Panc1 (cell line): ENCODE data around the gene KRTAP3-1. TPM values are rescaled to one million over a fixed set of nuclear protein-coding genes. Genes with fewer than 3 reads are reported as not detected.

ENCODE experiments used
- ATAC-seq: fragments of 200-7000 bp; cut with Tn5 transposase; 2 replicates; pipeline ENCODE4 v1.9.1; 2020; ENCODE audit warnings: mild to moderate bottlenecking, moderate library complexity
- BruUV-seq: library from RNA; stranded (reverse); fragments of 400-500 nt; replicated peaks from 2 replicates; lab custom pipeline; 2021; lab: Mats Ljungman, UMichigan
- CTCF ChIA-PET: fragments of 300-600 bp; sonication (Branson Sonifier 250); formaldehyde crosslinking; loops from one replicate; lab custom pipeline; 2022; ENCODE audit warnings: antibody characterized with exemption; lab: Charles Lee
- POLR2A ChIA-PET: fragments of 300-600 bp; sonication (Branson Sonifier 250); formaldehyde crosslinking; loops from one replicate; lab custom pipeline; 2022; ENCODE audit warnings: antibody characterized with exemption; lab: Charles Lee
- DNase-seq: peaks from one replicate; pipeline ENCODE4 v3.0.0-alpha.2; 2010; ENCODE audit warnings: low read depth, low spot score
- H3K27ac ChIP-seq: 2 replicates; pipeline ENCODE4 v1.5.1; 2011; ENCODE audit warnings: mild to moderate bottlenecking, low read length, inconsistent platforms
- H3K27me3 ChIP-seq: fragments of 200-500 bp; sonication (Bioruptor generic); 2 replicates; pipeline ENCODE4 v1.6.0; 2014; ENCODE audit warnings: low read length, inconsistent platforms; ENCODE audit not compliant: control insufficient read depth, insufficient read depth
- H3K36me3 ChIP-seq: fragments of 200-500 bp; sonication (Bioruptor generic); 2 replicates; pipeline ENCODE4 v1.5.1; 2014; ENCODE audit warnings: inconsistent platforms, mild to moderate bottlenecking, low read length, moderate library complexity; ENCODE audit not compliant: control insufficient read depth, insufficient read depth
- H3K4me1 ChIP-seq: 2 replicates; pipeline ENCODE4 v1.5.1; 2011; ENCODE audit warnings: inconsistent platforms, mild to moderate bottlenecking, low read length, moderate library complexity; ENCODE audit not compliant: control insufficient read depth, insufficient read depth
- H3K4me3 ChIP-seq, 2 experiments: 2 replicates each; pipeline ENCODE4 v1.5.1; 2011 to 2012; ENCODE audit warnings: low read depth in 2 of 2, low read length in 2 of 2, mild to moderate bottlenecking in 2 of 2, inconsistent platforms in 1 of 2, moderate library complexity in 1 of 2
- H3K9me3 ChIP-seq: fragments of 200-500 bp; sonication (Bioruptor generic); 2 replicates; pipeline ENCODE4 v1.5.1; 2014; ENCODE audit warnings: low read depth, mild to moderate bottlenecking, inconsistent platforms, low read length, moderate library complexity; ENCODE audit not compliant: control insufficient read depth, insufficient read depth
- POLR2AphosphoS5 ChIP-seq: IDR thresholded peaks from 2 replicates; pipeline ENCODE4 v1.6.1; 2012; ENCODE audit warnings: mild to moderate bottlenecking, low read depth, low read length, moderate library complexity
- SIN3A ChIP-seq: IDR thresholded peaks from 2 replicates; pipeline ENCODE4 v1.6.1; 2012; ENCODE audit warnings: low read depth, mild to moderate bottlenecking, low read length, moderate library complexity, borderline replicate concordance; ENCODE audit not compliant: insufficient read depth
- TCF7L2 ChIP-seq: IDR thresholded peaks from 2 replicates; pipeline ENCODE4 v1.6.1; 2011; ENCODE audit warnings: mild to moderate bottlenecking, low read depth, low read length, inconsistent platforms
- in situ Hi-C: cut with HindIII; loops from 2 replicates; pipeline ENCODE4 v1.10.0; 2016; ENCODE audit warnings: low sequenced_read_pairs, low pct_unique_long_range_greater_than_20kb
- intact Hi-C: fragments of 100-400 bp; cut with micrococcal nuclease; formaldehyde crosslinking; loops from one replicate; pipeline ENCODE4 v1.10.0; 2022; ENCODE audit not compliant: unreplicated experiment
- total RNA-seq: library from RNA; stranded (reverse); gene quantifications from one replicate; pipeline ENCODE4 v1.2.1, GENCODE V29; 2021; ENCODE audit not compliant: unreplicated experiment
- TF ChIP-seq, protein P1 (sequence below), 2 experiments: IDR thresholded peaks; 2 replicates each; pipeline ENCODE4 v1.6.1; 2011 to 2012; ENCODE audit warnings: low read depth in 2 of 2, control low read depth in 1 of 2, low read length in 1 of 2, mild to moderate bottlenecking in 1 of 2, moderate library complexity in 1 of 2; ENCODE audit not compliant: insufficient read depth in 1 of 2
- TF ChIP-seq, protein P2 (sequence below): fragments of 450-650 bp; IDR thresholded peaks from 2 replicates; pipeline ENCODE4 v1.5.1; 2017; ENCODE audit warnings: mild to moderate bottlenecking

Gene KRTAP3-1
- total RNA-seq, 1 experiment from 2014 or later, result not detected

DNA sequence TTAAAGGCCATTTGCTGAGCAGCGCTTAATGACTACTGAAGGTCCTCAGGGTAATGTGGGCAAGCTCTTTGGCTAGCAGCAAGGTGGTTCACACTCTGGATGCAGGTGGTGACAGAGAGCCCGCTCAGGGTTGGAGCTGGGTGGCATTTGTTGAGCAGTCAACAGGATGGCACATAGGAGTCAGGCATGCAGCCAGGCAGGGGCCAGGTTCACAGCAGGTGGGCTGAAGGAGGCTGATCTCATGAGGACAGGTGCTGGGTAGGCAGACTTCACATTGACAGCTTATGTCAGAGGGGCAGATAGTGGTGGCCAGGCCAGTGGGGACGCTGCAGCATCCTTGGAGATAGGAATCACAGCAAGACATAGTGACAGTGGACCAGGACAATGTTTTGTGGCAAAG, 4.5 kb downstream of the KRTAP3-1 start:
- no peak for ATAC-seq
- no peaks in the 10 kb centered on the region for H3K4me1 ChIP-seq
- no peaks in the 10 kb centered on the region for H3K9me3 ChIP-seq
- H3K27me3 ChIP-seq, result peaks cover 4% of the 10 kb centered on the region; the same call in 1 of the 2 replicates
- ChIA-PET POLR2A (no interaction called here), CTCF (interaction anchor here (0.6 kb wide), 1 partner anchor 668 kb away, joined by 5 read pairs; no protein-coding TSS in a partner anchor)
- no TSS peak for BruUV-seq
- no peak overlapping the region for H3K27ac ChIP-seq
- DNase-seq, result no peak
- intact Hi-C loops, result no loop called here
- H3K4me3 ChIP-seq, result no peak overlapping the region
- TF ChIP-seq, protein P1, sequence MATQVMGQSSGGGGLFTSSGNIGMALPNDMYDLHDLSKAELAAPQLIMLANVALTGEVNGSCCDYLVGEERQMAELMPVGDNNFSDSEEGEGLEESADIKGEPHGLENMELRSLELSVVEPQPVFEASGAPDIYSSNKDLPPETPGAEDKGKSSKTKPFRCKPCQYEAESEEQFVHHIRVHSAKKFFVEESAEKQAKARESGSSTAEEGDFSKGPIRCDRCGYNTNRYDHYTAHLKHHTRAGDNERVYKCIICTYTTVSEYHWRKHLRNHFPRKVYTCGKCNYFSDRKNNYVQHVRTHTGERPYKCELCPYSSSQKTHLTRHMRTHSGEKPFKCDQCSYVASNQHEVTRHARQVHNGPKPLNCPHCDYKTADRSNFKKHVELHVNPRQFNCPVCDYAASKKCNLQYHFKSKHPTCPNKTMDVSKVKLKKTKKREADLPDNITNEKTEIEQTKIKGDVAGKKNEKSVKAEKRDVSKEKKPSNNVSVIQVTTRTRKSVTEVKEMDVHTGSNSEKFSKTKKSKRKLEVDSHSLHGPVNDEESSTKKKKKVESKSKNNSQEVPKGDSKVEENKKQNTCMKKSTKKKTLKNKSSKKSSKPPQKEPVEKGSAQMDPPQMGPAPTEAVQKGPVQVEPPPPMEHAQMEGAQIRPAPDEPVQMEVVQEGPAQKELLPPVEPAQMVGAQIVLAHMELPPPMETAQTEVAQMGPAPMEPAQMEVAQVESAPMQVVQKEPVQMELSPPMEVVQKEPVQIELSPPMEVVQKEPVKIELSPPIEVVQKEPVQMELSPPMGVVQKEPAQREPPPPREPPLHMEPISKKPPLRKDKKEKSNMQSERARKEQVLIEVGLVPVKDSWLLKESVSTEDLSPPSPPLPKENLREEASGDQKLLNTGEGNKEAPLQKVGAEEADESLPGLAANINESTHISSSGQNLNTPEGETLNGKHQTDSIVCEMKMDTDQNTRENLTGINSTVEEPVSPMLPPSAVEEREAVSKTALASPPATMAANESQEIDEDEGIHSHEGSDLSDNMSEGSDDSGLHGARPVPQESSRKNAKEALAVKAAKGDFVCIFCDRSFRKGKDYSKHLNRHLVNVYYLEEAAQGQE (IDR thresholded peaks at IDR 0.05; ENCODE audit: insufficient read depth in 1 of 2, low read depth in 2 of 2, low read length in 1 of 2), result no peak
- TF ChIP-seq TCF7L2, result no peak
- in situ Hi-C loops, result no loop called here
- no peaks in the 10 kb centered on the region for H3K36me3 ChIP-seq

DNA sequence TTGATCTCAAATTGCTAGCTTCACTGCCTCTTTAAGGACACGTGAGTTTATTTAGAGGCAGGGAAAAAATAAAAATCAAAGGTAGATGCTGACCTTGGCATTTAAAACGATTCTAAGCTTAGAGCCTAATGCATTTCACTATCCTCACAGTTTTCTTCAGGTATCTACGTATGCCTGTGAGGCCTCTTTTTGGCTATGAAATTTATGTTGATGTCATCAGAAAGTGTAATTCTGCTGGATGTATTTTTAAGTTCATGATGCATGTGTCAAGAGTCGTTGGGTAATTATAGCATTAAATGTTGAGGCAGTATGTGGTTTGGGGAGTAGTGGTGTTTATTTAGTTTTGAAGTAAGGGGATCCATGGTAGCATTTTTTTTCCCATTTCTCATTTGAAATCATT, 5.0 kb downstream of the KRTAP3-1 start:
- no peaks in the 10 kb centered on the region for H3K4me1 ChIP-seq
- H3K9me3 ChIP-seq, result no peaks in the 10 kb centered on the region
- in situ Hi-C loops, result no loop called here
- ChIA-PET CTCF (interaction anchor here (0.6 kb wide), 1 partner anchor 668 kb away, joined by 5 read pairs; no protein-coding TSS in a partner anchor), POLR2A (no interaction called here)
- intact Hi-C loops, result no loop called here
- H3K36me3 ChIP-seq, result no peaks in the 10 kb centered on the region
- H3K4me3 ChIP-seq, result no peak overlapping the region
- no peak for DNase-seq
- no TSS peak for BruUV-seq
- peaks cover 4% of the 10 kb centered on the region; the same call in 1 of the 2 replicates for H3K27me3 ChIP-seq
- no peak for ATAC-seq
- no peak overlapping the region for H3K27ac ChIP-seq
- no peak for TF ChIP-seq POLR2AphosphoS5
- TF ChIP-seq, protein P1 (IDR thresholded peaks at IDR 0.05; ENCODE audit: insufficient read depth in 1 of 2, low read depth in 2 of 2, low read length in 1 of 2), result no peak
- no peak for TF ChIP-seq SIN3A
- no peak for TF ChIP-seq TCF7L2

DNA sequence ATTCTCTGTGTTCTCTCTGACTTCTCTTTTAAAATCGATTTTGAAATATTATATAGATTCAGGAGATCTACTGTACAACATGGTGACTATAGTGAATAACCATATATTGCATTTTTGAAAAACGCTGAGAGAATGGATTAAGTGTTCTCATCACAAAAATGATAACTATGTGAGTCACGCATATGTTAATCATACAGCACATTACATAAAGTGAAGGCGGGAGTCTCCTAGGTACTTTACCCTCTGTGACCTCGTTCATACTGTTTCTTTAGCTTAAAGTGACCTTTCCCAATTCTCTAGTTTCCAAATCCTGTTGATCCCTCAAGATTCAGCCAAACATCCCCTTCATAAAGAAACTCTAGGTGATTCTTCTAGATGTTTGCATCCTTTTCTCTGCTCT, 6.1 kb downstream of the KRTAP3-1 start:
- H3K4me3 ChIP-seq, result no peak overlapping the region
- no TSS peak for BruUV-seq
- DNase-seq, result no peak
- intact Hi-C loops, result no loop called here
- in situ Hi-C loops, result no loop called here
- TF ChIP-seq POLR2AphosphoS5 (no peak), TCF7L2 (no peak), SIN3A (no peak)
- TF ChIP-seq, protein P2, sequence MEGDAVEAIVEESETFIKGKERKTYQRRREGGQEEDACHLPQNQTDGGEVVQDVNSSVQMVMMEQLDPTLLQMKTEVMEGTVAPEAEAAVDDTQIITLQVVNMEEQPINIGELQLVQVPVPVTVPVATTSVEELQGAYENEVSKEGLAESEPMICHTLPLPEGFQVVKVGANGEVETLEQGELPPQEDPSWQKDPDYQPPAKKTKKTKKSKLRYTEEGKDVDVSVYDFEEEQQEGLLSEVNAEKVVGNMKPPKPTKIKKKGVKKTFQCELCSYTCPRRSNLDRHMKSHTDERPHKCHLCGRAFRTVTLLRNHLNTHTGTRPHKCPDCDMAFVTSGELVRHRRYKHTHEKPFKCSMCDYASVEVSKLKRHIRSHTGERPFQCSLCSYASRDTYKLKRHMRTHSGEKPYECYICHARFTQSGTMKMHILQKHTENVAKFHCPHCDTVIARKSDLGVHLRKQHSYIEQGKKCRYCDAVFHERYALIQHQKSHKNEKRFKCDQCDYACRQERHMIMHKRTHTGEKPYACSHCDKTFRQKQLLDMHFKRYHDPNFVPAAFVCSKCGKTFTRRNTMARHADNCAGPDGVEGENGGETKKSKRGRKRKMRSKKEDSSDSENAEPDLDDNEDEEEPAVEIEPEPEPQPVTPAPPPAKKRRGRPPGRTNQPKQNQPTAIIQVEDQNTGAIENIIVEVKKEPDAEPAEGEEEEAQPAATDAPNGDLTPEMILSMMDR, result no peak
- TF ChIP-seq, protein P1 (IDR thresholded peaks at IDR 0.05; ENCODE audit: insufficient read depth in 1 of 2, low read depth in 2 of 2, low read length in 1 of 2), result no peak
- H3K27me3 ChIP-seq, result peaks cover 9% of the 10 kb centered on the region; the same call in 1 of the 2 replicates
- no peak overlapping the region for H3K27ac ChIP-seq
- no peaks in the 10 kb centered on the region for H3K36me3 ChIP-seq
- ChIA-PET CTCF (no interaction called here), POLR2A (no interaction called here)
- no peaks in the 10 kb centered on the region for H3K4me1 ChIP-seq
- ATAC-seq, result no peak
- no peaks in the 10 kb centered on the region for H3K9me3 ChIP-seq
